ENCODE data around the gene MKRN2. TPM values are rescaled to one million over a fixed set of nuclear protein-coding genes. Genes with fewer than 3 reads are reported as not detected.
"Not testable (repeated sequence)": the region's sequence is repeated elsewhere in the genome, so short reads cannot be mapped to it uniquely, and the experiment has no call there.

The MKRN2 gene
- 38.3 and 39.7 TPM in 2 replicates for total RNA-seq (2014; rRNA removed; shearing (Covaris generic))

GRCh38 chr3:12556690-12557472 lies at the start of gene MKRN2:
Gene MKRN2 (plus strand): TSS chr3:12557087. CDS start chr3:12557151, 64 bp downstream.
- peak; percentile 88 for DNase-seq (ENCODE audit: low read depth)

DNA sequence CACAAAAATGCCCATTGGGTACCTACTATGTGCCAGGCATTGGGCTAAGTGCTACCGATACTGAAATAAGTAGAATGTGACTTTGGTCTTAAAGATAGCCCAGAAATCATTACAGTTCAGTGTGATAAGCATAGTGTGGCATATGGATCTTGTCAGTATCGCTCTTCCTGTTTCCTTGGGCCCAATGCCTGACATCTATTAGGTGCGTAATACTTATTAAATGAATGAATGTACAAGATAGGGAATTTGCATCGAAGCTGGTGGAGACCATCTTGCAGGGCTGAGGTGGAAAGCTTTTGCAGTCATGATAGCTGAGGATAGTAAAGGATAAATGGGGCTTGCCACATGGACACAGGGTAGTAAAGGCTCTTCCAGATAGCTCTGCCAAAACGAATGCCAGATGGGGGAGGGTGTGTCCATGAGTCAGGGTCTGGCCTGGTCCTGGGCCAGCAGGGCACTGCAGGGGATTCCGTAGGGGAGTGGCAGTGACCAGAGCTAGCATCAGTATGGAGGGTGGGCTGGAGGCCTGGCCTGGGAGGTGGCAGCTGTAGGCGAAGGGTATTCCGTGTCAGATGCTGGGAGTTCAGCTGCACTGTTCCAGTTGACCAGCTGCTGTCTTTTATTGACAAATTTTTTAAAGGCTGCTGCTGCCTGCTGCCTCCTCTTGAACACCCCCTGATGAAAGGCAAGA lies 49.2 kb upstream of the MKRN2 start:
- peak; percentile 67 for DNase-seq (ENCODE audit: low read depth)

GRCh38 chr3:12508291-12508700 lies 48.6 kb upstream of the MKRN2 start:
- DNase-seq (ENCODE audit: low read depth), result peak; percentile 93

- DNase-seq (ENCODE audit: low read depth), result no peak
Observed at GRCh38 chr3:12509466-12509865, 47.4 kb upstream of the MKRN2 start.

GRCh38 chr3:12512534-12513118 lies 44.3 kb upstream of the MKRN2 start:
- no peak for DNase-seq (ENCODE audit: low read depth)

DNA sequence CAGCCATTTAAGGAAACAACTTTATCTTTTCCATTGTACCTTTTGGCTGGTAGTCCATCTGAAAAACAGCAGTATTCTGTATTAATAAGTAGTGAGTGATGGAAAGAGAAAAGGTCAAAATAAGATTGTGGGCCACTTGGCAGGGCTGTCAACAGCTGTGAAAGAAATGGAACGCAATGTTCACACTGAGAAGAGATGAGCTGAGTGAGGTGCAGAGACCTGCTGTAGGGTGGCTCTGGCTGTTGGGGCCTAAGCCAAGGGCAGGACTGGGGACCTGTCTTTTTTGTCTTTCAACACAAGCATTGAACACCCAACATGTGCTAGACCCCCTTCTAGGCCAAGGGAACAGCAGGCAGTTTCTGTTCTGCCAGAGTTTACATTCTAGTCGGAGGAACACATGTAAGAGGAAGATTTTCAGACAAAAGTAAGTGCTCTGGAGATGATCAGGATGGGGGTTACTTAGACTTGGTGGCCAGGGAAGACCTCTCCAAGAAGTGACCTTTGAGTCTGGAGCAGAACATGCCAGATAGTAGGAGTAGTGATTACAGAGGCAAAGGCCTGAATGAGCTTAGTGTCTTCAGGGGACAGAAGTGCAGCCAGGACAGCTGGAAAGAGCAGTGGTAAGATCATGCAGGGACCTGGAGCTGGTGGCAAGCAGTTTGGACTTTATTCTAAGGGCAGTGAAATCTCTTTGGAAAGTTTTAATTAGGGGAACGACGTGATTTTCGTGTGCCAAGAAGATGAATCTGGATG lies 43.0 kb upstream of the MKRN2 start:
- DNase-seq (ENCODE audit: low read depth), result no peak

GRCh38 chr3:12515631-12516030 lies 41.3 kb upstream of the MKRN2 start:
- DNase-seq (ENCODE audit: low read depth), result no peak

- DNase-seq (ENCODE audit: low read depth), result no peak
Observed at GRCh38 chr3:12516873-12517272, 40.0 kb upstream of the MKRN2 start.

- DNase-seq (ENCODE audit: low read depth), result no peak
Observed at GRCh38 chr3:12518261-12519028, 38.4 kb upstream of the MKRN2 start.

GRCh38 chr3:12521010-12521409 lies 35.9 kb upstream of the MKRN2 start:
- DNase-seq (ENCODE audit: low read depth), result no peak

- no peak for DNase-seq (ENCODE audit: low read depth)
Observed at GRCh38 chr3:12522721-12523120, 34.2 kb upstream of the MKRN2 start.

GRCh38 chr3:12527757-12528143 lies 29.1 kb upstream of the MKRN2 start:
- no peak for DNase-seq (ENCODE audit: low read depth)

DNA sequence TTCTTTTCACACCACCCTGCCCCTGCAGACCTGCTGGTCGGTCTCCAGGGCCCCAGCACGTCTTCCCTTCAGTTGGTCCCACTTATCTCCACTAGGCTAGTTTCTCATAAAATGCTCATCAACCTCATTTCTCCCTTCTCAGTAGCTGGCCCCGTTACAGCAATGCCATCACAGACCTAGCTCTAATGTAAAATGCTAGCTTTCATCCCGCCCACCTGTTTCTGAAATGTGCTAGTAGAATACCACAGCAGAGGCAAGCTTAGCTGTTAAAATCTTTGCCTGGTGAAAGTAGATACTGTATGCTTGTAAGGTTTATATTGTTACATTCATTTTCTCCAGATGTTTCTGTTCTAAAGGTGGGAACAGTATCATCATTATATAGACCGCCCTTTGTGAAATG lies 24.7 kb upstream of the MKRN2 start:
- DNase-seq (ENCODE audit: low read depth), result no peak

GRCh38 chr3:12536423-12536822 lies 20.5 kb upstream of the MKRN2 start:
- no peak for DNase-seq (ENCODE audit: low read depth)

DNA sequence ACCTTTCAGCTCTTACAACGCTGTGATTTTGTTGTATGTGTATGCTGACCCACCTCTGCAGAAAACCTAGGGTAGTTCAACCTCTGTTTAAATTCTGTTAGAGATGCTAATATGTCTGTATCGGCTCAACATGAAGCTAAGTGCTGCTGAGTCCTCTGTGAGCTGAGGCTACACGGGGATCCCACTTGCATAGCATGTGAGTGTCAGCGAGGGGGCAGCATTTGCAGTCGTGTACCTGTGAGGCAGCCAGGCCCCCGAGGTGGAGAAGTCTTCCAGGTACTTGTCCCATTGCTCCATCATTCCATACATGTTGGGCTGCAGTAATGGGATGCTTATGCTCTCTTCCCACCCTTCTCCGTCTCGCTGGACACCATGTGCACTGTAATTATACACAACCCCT lies 15.3 kb upstream of the MKRN2 start:
- no peak for DNase-seq (ENCODE audit: low read depth)

GRCh38 chr3:12543497-12543896 lies 13.4 kb upstream of the MKRN2 start:
- DNase-seq (ENCODE audit: low read depth), result not testable (repeated sequence)

GRCh38 chr3:12544652-12545472 lies 12.0 kb upstream of the MKRN2 start:
- DNase-seq (ENCODE audit: low read depth), result no peak

- no peak for DNase-seq (ENCODE audit: low read depth)
Observed at GRCh38 chr3:12545473-12545791, 11.5 kb upstream of the MKRN2 start, which contains the start of gene MKRN2OS. Gene MKRN2OS (minus strand): TSS chr3:12545499. CDS start chr3:12545464, 35 bp downstream.

DNA sequence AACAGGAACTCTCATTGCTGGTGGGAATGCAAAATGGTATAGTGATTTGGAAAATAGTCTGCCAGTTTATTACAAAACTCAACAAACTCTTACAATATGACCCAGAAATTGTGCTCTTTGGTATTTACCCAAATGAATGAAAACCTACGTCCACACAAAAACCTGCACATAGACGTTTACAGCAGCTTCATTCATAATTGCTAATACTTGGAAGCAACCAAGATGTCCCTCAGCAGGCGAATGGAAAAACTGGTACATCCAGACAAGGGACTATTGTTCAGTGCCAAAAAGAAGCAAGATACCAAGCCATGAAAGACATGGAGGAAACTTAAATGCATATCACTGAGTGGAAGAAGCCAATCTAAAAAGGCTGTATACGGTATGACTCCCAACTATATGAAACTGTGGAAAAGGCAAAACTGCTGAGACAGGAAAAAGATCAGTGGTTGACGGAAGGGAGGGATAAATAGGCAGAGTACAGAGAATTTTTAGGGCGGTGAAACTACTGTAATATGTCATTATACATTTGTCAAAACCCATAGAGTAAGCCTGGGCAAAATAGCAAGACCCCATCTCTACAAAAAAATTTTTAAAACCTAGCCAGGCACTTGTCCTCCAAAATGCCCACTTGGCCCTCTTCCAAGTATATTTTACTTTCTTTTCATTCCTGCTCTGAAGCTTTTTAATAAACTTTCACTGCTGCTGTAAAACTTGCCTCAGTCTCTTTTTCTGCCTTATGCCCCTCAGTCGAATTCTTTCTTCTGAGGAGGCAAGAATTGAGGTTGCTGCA lies 6.7 kb upstream of the MKRN2 start:
- peak; percentile 36 for DNase-seq (ENCODE audit: low read depth)

Data from RPMI7951 (cell line).